Glomerular visceral epithelial cell (primary cell): Measurements from ENCODE around the gene NOTCH2.
"Not testable (repeated sequence)": the region's sequence is repeated elsewhere in the genome, so short reads cannot be mapped to it uniquely, and the experiment has no call there.

Experiments used
- DNase-seq: peaks from one replicate; pipeline ENCODE4 v3.0.0-alpha.2; 2016; ENCODE audit errors: extremely low spot score

Gene NOTCH2

GRCh38 chr1:120069067-120069919, at the start of gene NOTCH2:
NOTCH2 (minus strand) TSS chr1:120069662; CDS start chr1:120069406, 256 bp downstream.
- DNase-seq: peak; percentile 23

GRCh38 chr1:120117371-120118177, 48.1 kb upstream of the NOTCH2 start:
- peak; percentile 17 for DNase-seq

- not testable (repeated sequence) for DNase-seq
Measured at GRCh38 chr1:120116094-120116493, 46.6 kb upstream of the NOTCH2 start.

GRCh38 chr1:120113134-120113533, 43.7 kb upstream of the NOTCH2 start:
- DNase-seq: not testable (repeated sequence)

GRCh38 chr1:120112212-120112611, 42.8 kb upstream of the NOTCH2 start:
- DNase-seq: peak; percentile 21

- not testable (repeated sequence) for DNase-seq
Measured at GRCh38 chr1:120111771-120112170, 42.3 kb upstream of the NOTCH2 start.

- not testable (repeated sequence) for DNase-seq
Measured at GRCh38 chr1:120111008-120111407, 41.5 kb upstream of the NOTCH2 start.

GRCh38 chr1:120109656-120110055, 40.2 kb upstream of the NOTCH2 start:
- DNase-seq: not testable (repeated sequence)

- not testable (repeated sequence) for DNase-seq
Measured at GRCh38 chr1:120109180-120109579, 39.7 kb upstream of the NOTCH2 start.

GRCh38 chr1:120105288-120105687, 35.8 kb upstream of the NOTCH2 start:
- not testable (repeated sequence) for DNase-seq

- DNase-seq: not testable (repeated sequence)
Measured at GRCh38 chr1:120103768-120104167, 34.3 kb upstream of the NOTCH2 start.

GRCh38 chr1:120101593-120101992, 32.1 kb upstream of the NOTCH2 start:
- not testable (repeated sequence) for DNase-seq

- not testable (repeated sequence) for DNase-seq
Measured at GRCh38 chr1:120100590-120100989, 31.1 kb upstream of the NOTCH2 start.

GRCh38 chr1:120098986-120099759, 29.7 kb upstream of the NOTCH2 start:
- DNase-seq: not testable (repeated sequence)

- not testable (repeated sequence) for DNase-seq
Measured at GRCh38 chr1:120096981-120097545, 27.6 kb upstream of the NOTCH2 start.

GRCh38 chr1:120093548-120094181, 24.2 kb upstream of the NOTCH2 start:
- not testable (repeated sequence) for DNase-seq

GRCh38 chr1:120092232-120093218, 23.1 kb upstream of the NOTCH2 start:
- not testable (repeated sequence) for DNase-seq

- not testable (repeated sequence) for DNase-seq
Measured at GRCh38 chr1:120090830-120091229, 21.4 kb upstream of the NOTCH2 start.

GRCh38 chr1:120087959-120088358, 18.5 kb upstream of the NOTCH2 start:
- DNase-seq: peak; percentile 88

- not testable (repeated sequence) for DNase-seq
Measured at GRCh38 chr1:120069920-120070214, 405 bp upstream of the NOTCH2 start.
